CD4-positive, alpha-beta T cell treated with Interferon gamma for 1 hour (primary cell): ENCODE measurements around the gene EEF1AKMT3.

Source experiments
- DNase-seq: peaks from one replicate; pipeline ENCODE4 v3.0.0-alpha.2; 2020

The EEF1AKMT3 gene

DNA sequence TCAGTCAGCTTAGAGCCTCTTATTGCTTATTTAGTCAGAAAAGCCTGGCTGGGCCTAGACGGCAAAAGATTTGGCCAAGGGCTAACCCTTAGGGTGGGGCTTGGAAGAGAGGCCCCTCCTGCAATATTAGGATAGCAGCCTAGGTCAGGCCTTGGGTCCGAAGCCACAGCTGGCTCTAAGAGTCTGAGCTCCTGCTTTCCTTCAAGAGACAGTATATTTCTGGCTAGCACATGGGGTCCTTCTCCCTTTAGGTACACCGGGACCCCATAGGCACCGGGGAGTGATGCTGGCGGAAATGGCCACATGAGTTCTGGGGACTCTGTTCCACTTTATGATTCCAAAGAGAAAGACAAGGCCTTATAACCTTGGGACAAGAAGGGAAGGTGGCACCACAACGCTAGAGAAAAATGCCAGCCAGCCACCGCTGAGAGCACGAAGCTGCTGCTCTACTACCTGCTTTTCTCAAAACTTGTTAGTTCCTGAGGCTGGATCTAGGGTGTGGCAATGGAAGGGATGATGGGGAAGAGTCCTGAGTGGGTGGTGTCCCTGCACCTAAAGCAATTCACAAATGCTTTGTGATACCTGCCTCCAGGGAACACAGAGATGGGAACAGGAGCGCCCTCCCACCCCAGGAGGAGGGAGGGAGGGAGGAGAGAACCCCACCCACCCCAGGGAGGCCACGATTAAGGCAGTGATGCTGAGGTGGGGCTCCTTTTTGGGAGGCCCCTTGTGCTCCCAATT lies 49.2 kb downstream of the EEF1AKMT3 start:
- DNase-seq = no peak

DNA sequence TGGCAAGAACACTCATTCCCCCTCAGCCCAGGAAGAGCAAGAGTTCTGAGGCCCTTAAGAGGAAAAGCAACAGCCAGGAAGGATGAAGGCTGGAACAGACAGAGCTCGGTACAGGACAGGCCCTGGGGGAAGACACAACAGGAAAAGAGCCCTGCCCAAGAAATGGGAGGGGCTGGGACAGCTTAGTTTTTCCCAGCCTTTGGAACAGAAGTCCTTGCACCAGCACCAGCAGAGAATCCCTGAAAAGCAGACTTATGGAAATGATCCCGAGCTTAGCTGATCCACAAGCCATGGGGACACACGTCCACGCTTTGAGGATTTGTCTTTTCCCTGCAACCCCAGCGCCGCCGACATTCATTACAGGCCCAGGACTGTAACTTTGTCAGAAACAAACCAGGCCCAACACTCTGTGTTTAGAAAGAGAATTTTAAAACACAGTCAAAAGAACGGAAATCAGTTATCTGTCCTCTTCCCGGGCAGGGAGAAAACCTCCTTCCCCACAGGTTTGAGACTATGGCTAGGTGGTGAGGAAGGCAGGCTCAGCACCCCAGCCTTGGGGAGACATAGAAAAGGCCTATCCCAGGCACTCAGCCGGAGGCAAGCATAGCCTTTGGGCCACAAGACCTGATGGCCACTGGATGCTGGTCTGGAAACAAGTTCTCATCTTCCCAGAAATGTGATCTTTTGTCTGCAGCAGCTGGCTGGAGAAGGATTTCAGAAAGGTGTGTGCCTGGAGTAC lies 50.1 kb downstream of the EEF1AKMT3 start:
- DNase-seq = no peak

DNA sequence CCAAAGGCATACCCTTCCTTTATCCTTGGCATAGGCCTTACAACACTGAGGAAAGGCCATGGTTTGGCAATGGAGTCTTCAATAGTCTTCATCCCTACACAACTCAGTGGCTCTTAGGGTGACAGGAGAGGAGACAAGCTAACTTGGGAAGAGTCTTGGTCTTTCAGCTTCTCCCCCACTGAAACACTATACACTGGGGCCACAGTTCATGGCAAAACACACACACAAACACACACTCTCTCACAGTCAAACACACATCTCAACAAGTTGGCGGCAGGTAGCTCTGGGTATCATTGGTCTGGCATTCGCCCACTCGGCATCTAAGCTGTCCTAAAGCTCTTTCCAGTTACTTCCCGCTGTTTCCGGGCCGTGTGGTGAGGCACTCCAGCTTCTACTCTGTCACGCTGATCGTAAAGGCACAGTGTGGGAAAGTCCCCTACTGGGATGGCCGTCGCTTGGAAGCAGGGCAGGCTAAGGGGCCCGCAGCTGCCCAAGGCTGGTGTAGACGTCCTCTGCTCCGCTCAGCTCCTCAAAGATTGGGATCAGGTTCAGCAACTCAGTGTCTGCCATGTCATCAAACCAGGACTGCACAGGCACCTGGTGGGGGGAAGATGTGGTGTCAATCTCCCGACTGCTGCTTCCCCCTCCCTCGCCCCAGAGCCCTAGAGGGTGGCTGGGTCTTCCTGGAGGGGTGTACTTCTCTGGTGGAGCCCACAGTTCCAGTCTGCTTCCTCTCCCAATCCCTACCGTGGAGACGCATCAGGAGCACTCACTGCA lies 50.9 kb downstream of the EEF1AKMT3 start:
- no peak for DNase-seq

GRCh38 chr12:57823908-57824640 lies 51.7 kb downstream of the EEF1AKMT3 start:
- no peak for DNase-seq

DNA sequence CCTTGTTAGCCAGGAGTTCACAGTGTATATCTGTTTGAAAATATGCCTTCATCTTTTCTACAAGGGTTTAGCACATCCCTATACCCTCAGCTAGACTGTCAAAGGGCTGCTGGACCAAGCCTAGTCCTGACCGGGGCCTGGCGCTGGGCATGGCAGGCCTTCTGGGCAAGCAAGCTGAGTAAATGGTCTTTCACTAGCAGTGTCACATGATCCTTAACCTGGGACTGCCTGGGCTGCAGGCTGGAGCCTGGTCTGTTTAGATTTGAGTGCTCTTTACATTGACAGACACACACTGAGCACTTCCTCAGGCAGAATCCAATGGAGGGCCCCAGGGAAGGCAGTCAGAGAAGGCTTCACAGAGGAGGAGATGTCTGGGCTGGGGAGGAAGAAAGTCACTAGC lies 53.0 kb downstream of the EEF1AKMT3 start:
- DNase-seq = no peak

DNA sequence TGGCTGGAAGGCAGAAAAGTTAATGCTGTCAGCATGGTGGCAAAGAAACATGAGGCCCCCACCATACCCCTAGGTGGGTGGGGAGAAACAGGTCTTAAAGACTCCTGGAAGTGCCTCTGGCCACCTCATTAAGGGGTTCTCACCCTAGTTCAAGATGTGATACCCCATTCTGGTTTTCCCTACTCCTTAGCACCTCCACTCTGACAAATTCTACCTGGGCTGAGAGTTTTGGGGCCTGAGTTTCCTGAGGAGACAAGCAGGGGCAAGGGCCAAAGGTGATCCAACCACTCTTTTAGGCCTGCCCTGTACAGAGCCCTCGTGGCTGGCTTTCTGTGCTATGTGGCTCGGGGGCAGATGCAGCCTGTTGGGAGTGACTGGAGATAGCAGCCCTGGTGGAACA lies 54.0 kb downstream of the EEF1AKMT3 start:
- DNase-seq = no peak

GRCh38 chr12:57826966-57827365 lies 54.6 kb downstream of the EEF1AKMT3 start:
- DNase-seq = no peak

GRCh38 chr12:57829025-57829777 lies 56.8 kb downstream of the EEF1AKMT3 start:
- no peak for DNase-seq

GRCh38 chr12:57830393-57830792 lies 58.0 kb downstream of the EEF1AKMT3 start:
- no peak for DNase-seq
